ENCODE results near the gene PIK3CD. TPM values are rescaled to one million over a fixed set of nuclear protein-coding genes. Genes with fewer than 3 reads are reported as not detected.
A peak's percentile ranks its signal among the peaks of the same experiment; 100 is the strongest.

PIK3CD gene
- total RNA-seq, 2 donors from 2014 or later, result 177 to 204 TPM

DNA sequence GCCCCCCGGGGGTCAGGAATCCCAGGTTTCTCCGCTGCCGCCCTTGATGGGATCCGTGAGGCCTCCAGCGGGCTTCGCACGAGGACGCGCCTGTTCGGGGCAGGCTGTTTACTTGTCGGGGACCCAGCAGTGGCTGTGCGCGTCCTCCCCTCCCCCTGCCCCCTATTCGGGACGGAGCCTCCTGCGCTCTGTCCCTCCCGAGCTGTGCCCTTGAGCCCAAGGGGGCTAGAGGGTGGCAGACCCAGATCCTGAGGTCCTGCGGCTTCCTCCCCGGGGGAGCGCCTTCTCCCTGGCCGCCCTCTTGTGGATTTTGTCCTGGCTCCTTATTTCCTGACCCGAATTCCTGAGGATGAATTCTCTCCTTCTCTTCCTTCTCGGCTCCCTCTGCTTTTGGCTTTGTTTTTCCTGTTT lies 38.4 kb downstream of the PIK3CD start:
- peak overlapping the region; percentile 94 for H3K4me3 Mint-ChIP-seq
- no peaks in the 10 kb centered on the region for H3K27me3 Mint-ChIP-seq
- peaks cover 52% of the 10 kb centered on the region for H3K4me1 Mint-ChIP-seq
- DNase-seq (no peak), ATAC-seq (no peak)
- peak overlapping the region; percentile 79 for H3K27ac Mint-ChIP-seq
- H3K36me3 Mint-ChIP-seq (ENCODE audit: low read depth), result no peaks in the 10 kb centered on the region
- H3K9me3 ChIP-seq (ENCODE audit: control insufficient read depth, low read length, poor library complexity, severe bottlenecking), result no peaks in the 10 kb centered on the region

DNA sequence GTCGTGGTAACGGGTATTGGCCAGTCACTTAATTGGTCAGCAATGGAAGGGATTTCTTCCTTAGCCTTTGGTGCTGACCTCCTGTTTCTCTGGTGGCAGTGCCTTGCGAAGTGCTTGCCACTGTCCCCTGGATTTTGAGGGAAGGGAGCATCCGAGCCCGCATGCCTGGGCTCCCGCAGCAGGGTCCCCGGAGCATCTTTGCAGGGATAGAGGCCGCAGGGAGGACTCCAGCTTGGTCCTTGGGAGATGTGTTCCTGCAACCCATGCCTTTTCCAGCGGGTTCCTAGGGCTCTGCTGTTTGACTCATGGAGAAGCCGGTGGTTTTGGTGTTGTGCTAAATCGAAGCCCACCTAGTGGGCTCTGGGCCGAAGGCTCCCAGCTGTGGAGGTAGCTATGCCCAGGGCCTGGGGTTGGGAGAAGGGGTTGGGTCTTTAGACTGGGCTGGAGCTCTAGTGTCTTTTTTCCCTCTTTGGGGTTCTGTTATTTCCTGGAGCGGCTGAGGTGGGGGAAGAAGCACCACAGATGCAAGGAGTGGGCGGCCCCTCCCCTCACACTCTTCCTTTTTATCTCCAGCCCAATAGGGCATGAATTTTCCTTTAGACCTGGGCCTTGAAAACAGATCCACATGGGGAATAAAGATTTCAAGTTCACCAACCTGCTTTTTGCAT lies 39.0 kb downstream of the PIK3CD start:
- Mint-ChIP-seq H3K4me3 (peak overlapping the region; percentile 94), H3K36me3 (ENCODE audit: low read depth) (no peaks in the 10 kb centered on the region), H3K27me3 (no peaks in the 10 kb centered on the region), H3K4me1 (peaks cover 56% of the 10 kb centered on the region), H3K27ac (peak overlapping the region; percentile 79)
- DNase-seq, result no peak
- H3K9me3 ChIP-seq (ENCODE audit: control insufficient read depth, low read length, poor library complexity, severe bottlenecking), result no peaks in the 10 kb centered on the region
- no peak for ATAC-seq

DNA sequence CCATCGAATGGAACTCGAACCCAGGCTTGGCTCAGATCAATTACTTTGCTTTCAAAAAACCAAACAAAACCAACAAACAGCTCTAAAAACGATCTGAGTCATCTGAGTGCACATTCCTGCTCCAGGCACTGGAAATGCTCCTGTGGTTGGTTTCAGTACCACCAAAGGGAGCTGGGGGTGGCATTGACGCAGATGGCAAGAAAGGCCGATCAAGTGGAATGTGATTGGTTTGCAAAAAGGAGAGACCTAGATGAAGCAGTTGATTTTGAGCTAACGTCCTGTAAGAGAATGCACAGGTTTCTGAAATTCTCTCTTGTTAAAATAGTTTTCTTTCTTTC lies 39.5 kb downstream of the PIK3CD start:
- no peak for ATAC-seq
- Mint-ChIP-seq H3K36me3 (ENCODE audit: low read depth) (no peaks in the 10 kb centered on the region), H3K27me3 (no peaks in the 10 kb centered on the region), H3K27ac (peak overlapping the region; percentile 79), H3K4me3 (peak overlapping the region; percentile 94), H3K4me1 (peaks cover 51% of the 10 kb centered on the region)
- no peaks in the 10 kb centered on the region for H3K9me3 ChIP-seq (ENCODE audit: control insufficient read depth, low read length, poor library complexity, severe bottlenecking)
- DNase-seq, result no peak

DNA sequence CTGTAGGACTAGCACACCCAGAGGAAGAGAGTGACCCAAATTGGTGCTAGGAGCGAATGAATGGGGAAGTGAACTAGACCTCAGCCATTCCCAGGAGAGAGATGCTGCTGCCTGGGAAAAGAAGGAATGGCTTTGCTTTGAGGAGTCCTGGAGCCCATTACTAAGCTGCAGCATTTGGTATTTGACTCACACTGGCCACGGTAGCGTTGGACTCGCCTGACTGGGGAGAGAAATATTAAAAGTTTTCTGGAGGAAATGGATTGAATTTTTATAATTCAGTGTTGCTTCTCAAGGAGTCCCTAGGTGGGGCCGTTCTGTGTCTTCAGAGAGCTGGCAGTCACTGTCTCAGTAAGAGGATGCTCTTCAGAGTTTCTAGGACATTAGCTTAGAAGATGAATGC lies 40.2 kb downstream of the PIK3CD start:
- Mint-ChIP-seq H3K4me3 (peak overlapping the region; percentile 94), H3K27ac (peak overlapping the region; percentile 79), H3K27me3 (no peaks in the 10 kb centered on the region), H3K36me3 (ENCODE audit: low read depth) (no peaks in the 10 kb centered on the region), H3K4me1 (peaks cover 52% of the 10 kb centered on the region)
- no peak for DNase-seq
- ATAC-seq, result no peak
- H3K9me3 ChIP-seq (ENCODE audit: control insufficient read depth, low read length, poor library complexity, severe bottlenecking), result no peaks in the 10 kb centered on the region

DNA sequence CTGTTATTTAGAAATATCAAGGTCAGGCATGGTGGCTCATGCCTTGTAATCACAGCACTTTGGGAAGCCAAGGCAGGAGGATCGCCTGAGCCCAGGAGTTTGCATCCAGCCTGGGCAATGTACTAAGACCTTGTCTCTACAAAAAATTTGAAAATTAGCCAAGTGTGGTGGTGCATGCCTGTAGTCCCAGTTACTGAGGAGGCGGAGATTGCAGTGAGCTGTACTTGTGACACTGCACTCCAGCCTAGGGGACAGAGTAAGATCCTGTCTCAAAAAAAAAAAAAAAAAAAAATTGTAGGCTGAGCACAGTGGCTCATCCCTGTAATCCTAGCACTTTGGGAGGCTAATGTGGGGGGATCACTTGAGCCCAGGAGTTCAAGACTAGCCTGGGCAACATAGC lies 45.3 kb downstream of the PIK3CD start:
- DNase-seq, result no peak
- no peak for ATAC-seq
- H3K27ac Mint-ChIP-seq, result peak overlapping the region; percentile 56
- H3K4me1 Mint-ChIP-seq, result peaks cover 43% of the 10 kb centered on the region
- peaks cover 5% of the 10 kb centered on the region for H3K36me3 Mint-ChIP-seq (ENCODE audit: low read depth)
- H3K4me3 Mint-ChIP-seq, result no peak overlapping the region
- no peaks in the 10 kb centered on the region for H3K27me3 Mint-ChIP-seq
- no peaks in the 10 kb centered on the region for H3K9me3 ChIP-seq (ENCODE audit: control insufficient read depth, low read length, poor library complexity, severe bottlenecking)

DNA sequence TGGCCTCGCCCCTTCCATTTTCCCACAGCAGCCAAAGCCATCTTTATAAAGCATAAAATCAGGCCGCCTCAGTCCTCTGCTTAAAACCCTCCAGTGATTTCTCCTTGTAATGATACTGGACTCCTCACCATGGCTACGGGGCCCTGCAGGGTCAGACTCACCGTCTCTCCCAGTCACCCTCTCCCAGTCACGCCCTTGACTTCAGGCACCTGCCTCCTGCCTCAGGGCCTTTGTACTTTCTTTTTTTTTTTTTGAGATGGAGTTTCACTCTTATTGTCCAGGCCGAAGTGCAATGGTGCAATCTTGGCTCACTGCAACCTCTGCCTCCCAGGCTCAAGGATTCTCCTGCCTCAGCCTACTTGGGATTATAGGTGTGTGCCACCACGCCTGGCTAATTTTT lies 47.8 kb downstream of the PIK3CD start:
- peaks cover 9% of the 10 kb centered on the region for H3K36me3 Mint-ChIP-seq (ENCODE audit: low read depth)
- H3K9me3 ChIP-seq (ENCODE audit: control insufficient read depth, low read length, poor library complexity, severe bottlenecking), result no peaks in the 10 kb centered on the region
- ATAC-seq (no peak), DNase-seq (no peak)
- H3K4me1 Mint-ChIP-seq, result peaks cover 46% of the 10 kb centered on the region
- peak overlapping the region; percentile 47 for H3K4me3 Mint-ChIP-seq
- H3K27ac Mint-ChIP-seq, result peak overlapping the region; percentile 75
- H3K27me3 Mint-ChIP-seq, result no peaks in the 10 kb centered on the region

DNA sequence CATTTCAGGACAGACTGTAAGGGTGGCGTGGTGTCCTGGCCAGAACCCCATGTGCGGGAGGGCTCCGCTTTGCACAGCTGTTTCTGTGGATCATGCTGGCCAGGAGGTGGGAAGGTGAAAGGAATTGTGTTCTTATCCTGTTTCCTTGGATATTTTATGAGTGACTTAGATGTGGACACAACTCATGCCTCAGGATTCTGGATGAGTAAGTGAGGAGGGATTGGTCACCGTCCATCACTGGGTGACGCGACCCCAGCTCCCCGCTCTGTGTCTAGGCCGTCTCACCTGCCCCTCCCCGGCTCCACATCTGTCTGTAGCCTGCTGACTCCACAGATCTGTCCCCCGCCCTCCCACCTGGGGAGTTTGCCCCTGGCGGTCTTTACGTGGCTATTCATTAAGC lies 48.8 kb downstream of the PIK3CD start:
- Mint-ChIP-seq H3K27ac (peak overlapping the region; percentile 49), H3K27me3 (no peaks in the 10 kb centered on the region), H3K4me3 (no peak overlapping the region), H3K4me1 (peaks cover 47% of the 10 kb centered on the region), H3K36me3 (ENCODE audit: low read depth) (peaks cover 9% of the 10 kb centered on the region)
- ATAC-seq (no peak), DNase-seq (no peak)
- no peaks in the 10 kb centered on the region for H3K9me3 ChIP-seq (ENCODE audit: control insufficient read depth, low read length, poor library complexity, severe bottlenecking)

DNA sequence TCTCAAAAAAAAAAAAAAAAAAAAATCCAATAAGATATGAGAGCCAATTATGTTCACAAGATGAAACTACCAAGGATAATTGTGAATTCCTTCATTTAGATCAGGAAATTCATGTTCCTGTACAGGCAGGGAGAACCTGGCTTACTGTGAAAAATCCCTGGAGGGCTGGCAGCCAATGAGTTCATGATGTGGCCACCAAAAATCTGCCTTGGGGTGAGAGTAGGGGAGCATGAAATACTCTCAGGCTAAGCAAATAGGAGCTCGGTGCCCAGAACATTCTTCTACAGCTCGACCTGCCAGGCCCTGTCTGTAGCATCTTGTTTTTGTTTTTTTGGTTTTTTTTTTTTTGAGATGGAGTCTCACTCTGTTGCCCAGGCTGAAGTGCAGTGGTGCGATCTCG lies 50.1 kb downstream of the PIK3CD start:
- peak overlapping the region; percentile 49 for H3K27ac Mint-ChIP-seq

DNA sequence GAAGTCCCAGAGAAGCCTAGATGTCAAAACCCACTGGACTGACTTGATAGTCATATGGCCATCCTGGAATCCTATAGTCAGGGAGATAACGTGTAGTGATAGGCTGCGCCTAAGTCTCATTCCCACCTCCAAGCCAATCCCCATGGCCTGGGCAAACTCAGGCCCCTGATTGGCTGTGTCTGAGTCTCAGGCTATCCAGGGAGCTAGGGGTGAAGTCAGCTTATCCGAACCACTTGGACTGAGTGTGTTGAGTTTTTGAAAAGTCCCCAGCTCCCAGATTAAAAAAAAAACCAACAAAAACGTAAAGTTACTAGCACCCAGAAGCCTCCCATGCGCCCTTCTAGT lies 51.6 kb downstream of the PIK3CD start:
- Mint-ChIP-seq H3K27me3 (no peaks in the 10 kb centered on the region), H3K27ac (peak overlapping the region; percentile 95), H3K4me3 (no peak overlapping the region), H3K36me3 (ENCODE audit: low read depth) (peaks cover 9% of the 10 kb centered on the region), H3K4me1 (peaks cover 50% of the 10 kb centered on the region)
- no peak for ATAC-seq
- no peaks in the 10 kb centered on the region for H3K9me3 ChIP-seq (ENCODE audit: control insufficient read depth, low read length, poor library complexity, severe bottlenecking)
- DNase-seq, result no peak

More for the DNA sequence above, 50.1 kb downstream of the PIK3CD start:
- no peaks in the 10 kb centered on the region for H3K9me3 ChIP-seq (ENCODE audit: control insufficient read depth, low read length, poor library complexity, severe bottlenecking)
- Mint-ChIP-seq H3K4me1 (peaks cover 48% of the 10 kb centered on the region), H3K36me3 (ENCODE audit: low read depth) (peaks cover 9% of the 10 kb centered on the region), H3K4me3 (no peak overlapping the region), H3K27me3 (no peaks in the 10 kb centered on the region)
- ATAC-seq, result no peak
- no peak for DNase-seq

DNA sequence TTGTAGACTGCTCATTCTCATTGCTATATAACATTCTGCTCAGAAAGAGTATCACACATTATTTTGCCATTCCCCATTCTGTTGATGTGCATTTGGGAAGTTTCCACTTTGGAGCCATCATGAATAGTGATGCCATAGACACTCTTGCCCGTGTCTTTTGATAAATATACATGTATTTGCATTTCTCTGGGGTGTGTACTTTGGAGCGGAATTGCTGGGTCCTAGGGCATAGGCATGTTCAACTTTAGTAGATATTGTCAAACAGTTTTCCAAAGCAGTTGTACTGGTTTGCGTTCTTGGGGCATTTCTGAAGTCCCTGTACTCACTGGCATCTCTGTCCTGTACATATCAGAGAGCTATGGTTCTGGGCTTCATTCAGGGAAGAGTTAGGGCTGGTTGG lies 52.1 kb downstream of the PIK3CD start:
- peak overlapping the region; percentile 95 for H3K27ac Mint-ChIP-seq
- H3K36me3 Mint-ChIP-seq (ENCODE audit: low read depth), result peaks cover 7% of the 10 kb centered on the region
- no peaks in the 10 kb centered on the region for H3K27me3 Mint-ChIP-seq
- no peaks in the 10 kb centered on the region for H3K9me3 ChIP-seq (ENCODE audit: control insufficient read depth, low read length, poor library complexity, severe bottlenecking)
- peak overlapping the region; percentile 80 for H3K4me3 Mint-ChIP-seq
- no peak for ATAC-seq
- DNase-seq, result no peak
- H3K4me1 Mint-ChIP-seq, result peaks cover 47% of the 10 kb centered on the region

DNA sequence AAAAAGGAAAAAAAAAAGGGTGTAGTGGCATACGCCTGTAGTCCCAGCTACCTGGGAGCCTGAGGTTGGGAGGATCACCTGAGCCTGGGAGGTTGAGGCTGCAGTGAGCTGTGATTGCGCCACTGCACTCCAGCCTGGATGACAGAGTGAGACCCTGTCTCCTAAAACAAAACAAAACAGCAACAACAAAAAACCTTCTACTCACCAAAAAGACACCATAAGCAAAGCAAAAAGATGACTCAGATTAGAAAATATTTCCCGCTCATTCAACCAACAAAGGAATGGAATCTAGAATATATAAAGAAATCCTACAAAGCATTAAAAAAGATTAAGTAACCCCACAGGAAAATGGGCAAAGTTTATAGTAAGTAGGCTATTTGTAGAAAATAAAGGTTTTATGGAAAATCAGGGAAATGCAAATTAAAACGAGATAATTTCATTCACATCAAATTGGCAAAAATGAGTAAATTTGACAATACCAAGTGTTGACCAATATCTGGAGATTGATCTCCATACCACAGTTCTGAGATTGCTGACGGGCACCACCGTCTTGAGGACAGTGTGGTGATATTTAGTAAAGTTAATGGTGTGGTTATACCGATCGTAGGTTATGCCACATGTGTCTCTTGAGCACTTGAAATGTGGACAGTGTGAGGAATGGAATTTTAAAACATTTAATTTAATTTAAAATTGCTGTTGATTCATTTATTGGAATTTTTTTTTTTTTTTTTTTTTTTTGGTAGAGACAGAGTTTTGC lies 54.0 kb downstream of the PIK3CD start:
- Mint-ChIP-seq H3K27ac (peak overlapping the region; percentile 95), H3K4me1 (peaks cover 45% of the 10 kb centered on the region), H3K27me3 (no peaks in the 10 kb centered on the region), H3K36me3 (ENCODE audit: low read depth) (peaks cover 7% of the 10 kb centered on the region), H3K4me3 (peak overlapping the region; percentile 25)
- DNase-seq (no peak), ATAC-seq (no peak)
- no peaks in the 10 kb centered on the region for H3K9me3 ChIP-seq (ENCODE audit: control insufficient read depth, low read length, poor library complexity, severe bottlenecking)

DNA sequence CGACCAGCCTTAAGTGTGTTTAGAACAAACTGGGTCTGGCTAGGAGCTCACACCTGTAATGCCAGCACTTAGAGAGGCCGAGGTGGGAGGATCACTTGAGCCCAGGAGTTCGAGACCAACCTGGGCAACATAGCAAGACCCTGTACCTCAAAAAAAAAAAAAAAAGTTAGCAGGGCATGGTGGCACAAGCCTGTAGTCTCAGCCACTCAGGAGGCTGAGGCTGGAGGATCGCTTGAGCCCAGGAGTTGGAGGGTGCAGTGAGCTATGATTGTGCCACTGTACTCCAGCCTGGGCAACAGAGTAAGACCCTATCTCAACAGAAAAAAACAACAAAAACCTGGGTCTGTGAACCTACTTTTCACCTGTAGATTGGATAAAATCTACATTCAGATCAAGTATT lies 54.6 kb downstream of the PIK3CD start:
- no peak for ATAC-seq
- H3K27ac Mint-ChIP-seq, result peak overlapping the region; percentile 80
- DNase-seq, result no peak
- no peaks in the 10 kb centered on the region for H3K27me3 Mint-ChIP-seq
- no peaks in the 10 kb centered on the region for H3K9me3 ChIP-seq (ENCODE audit: control insufficient read depth, low read length, poor library complexity, severe bottlenecking)
- peaks cover 39% of the 10 kb centered on the region for H3K4me1 Mint-ChIP-seq
- no peak overlapping the region for H3K4me3 Mint-ChIP-seq
- H3K36me3 Mint-ChIP-seq (ENCODE audit: low read depth), result peaks cover 7% of the 10 kb centered on the region

DNA sequence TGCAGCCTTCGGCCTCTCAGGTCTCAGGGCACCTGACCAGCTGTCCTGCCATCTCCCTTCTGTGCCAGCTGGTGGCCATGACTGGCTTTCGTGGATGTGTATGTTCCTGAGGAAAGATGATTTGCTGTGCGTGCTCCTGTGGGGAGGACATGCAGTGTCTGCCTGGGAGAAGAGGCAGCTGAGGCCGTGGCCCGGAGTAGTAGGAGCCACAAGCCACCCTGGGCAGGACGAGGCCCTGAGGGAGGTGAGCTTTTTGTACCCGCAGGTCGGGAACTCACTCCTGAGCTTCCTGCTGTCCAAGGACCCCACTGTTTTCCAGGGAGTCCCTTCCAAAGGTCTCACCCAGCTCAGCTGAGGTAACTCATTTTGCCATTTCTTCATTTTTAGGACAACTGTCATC lies 58.5 kb downstream of the PIK3CD start:
- H3K4me3 Mint-ChIP-seq, result no peak overlapping the region
- H3K27me3 Mint-ChIP-seq, result no peaks in the 10 kb centered on the region
- no peak overlapping the region for H3K27ac Mint-ChIP-seq
- no peaks in the 10 kb centered on the region for H3K9me3 ChIP-seq (ENCODE audit: control insufficient read depth, low read length, poor library complexity, severe bottlenecking)
- peaks cover 22% of the 10 kb centered on the region for H3K4me1 Mint-ChIP-seq
- peaks cover 3% of the 10 kb centered on the region for H3K36me3 Mint-ChIP-seq (ENCODE audit: low read depth)
- DNase-seq (no peak), ATAC-seq (no peak)

DNA sequence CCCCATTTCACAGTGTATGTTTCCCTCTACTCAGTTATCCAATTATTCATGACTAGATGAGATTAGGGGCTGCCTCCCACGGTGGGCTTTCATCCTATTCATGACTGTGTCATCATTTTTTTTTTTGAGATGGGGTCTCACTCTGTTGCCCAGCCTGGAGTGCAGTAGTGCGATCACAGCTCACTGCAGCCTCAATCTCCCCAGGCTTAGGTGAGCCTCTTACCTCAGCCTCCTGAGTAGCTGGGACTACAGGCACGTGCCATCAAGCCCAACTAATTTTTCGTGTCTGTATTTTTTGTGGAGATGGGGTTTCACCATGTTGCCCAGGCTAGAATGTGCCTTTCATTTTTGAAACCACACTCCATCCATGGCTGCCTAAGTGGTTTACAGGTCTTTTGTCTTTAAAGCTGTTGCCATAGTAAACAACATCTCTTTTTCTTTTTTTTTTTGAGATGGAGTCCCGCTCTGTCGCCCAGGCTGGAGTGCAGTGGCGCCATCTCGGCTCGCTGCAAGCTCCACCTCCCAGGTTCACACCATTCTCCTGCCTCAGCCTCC lies 60.0 kb downstream of the PIK3CD start:
- H3K27me3 Mint-ChIP-seq, result no peaks in the 10 kb centered on the region
- H3K36me3 Mint-ChIP-seq (ENCODE audit: low read depth), result peaks cover 3% of the 10 kb centered on the region
- no peaks in the 10 kb centered on the region for H3K9me3 ChIP-seq (ENCODE audit: control insufficient read depth, low read length, poor library complexity, severe bottlenecking)
- H3K4me1 Mint-ChIP-seq, result peaks cover 18% of the 10 kb centered on the region
- peak overlapping the region; percentile 78 for H3K27ac Mint-ChIP-seq
- ATAC-seq (peak; percentile 20), DNase-seq (no peak)
- H3K4me3 Mint-ChIP-seq, result no peak overlapping the region
